B cell (primary cell): ENCODE measurements around the gene INSL4. TPM values are rescaled to one million over a fixed set of nuclear protein-coding genes. Genes with fewer than 3 reads are reported as not detected.

Source experiments
- ATAC-seq: fragments of 200-7000 bp; cut with Tn5 transposase; one replicate; pipeline ENCODE4 v1.10.0; 2021; ENCODE audit warnings: low read depth, mild to moderate bottlenecking, moderate number of reproducible peaks, moderate library complexity
- CTCF ChIA-PET: fragments of 350-600 bp; sonication (Branson Sonifier 250); formaldehyde crosslinking; loops from one replicate; lab custom pipeline; 2021; ENCODE audit warnings: antibody characterized with exemption, inconsistent platforms; lab: Charles Lee
- POLR2A ChIA-PET: fragments of 350-600 bp; sonication (Branson Sonifier 250); formaldehyde crosslinking; loops from one replicate; lab custom pipeline; 2021; ENCODE audit warnings: antibody characterized with exemption; lab: Charles Lee
- DNase-seq: peaks from one replicate; pipeline ENCODE4 v3.0.0; 2013
- H2AFZ ChIP-seq: 2 replicates; pipeline ENCODE4 v1.6.1; 2012; ENCODE audit warnings: mild to moderate bottlenecking, low read depth, low read length; ENCODE audit not compliant: insufficient read depth, poor library complexity, severe bottlenecking
- H3K27ac ChIP-seq, 2 donors: 1 replicate in 1 of 2; 2 replicates in 1 of 2; pipeline ENCODE4 v1.5.1; 2012 to 2013; ENCODE audit warnings: low read length in 2 of 2, mild to moderate bottlenecking in 2 of 2, moderate library complexity in 1 of 2
- H3K27me3 ChIP-seq, 4 experiments: fragments of 200-600 bp in 1 of 4; sonication (generic) in 1 of 4; replicated peaks in 1 of 4; 1 replicate in 2 of 4; 2 replicates in 2 of 4; pipeline versions ENCODE4 v1.6.1 to v1.7.0; 2013 to 2016; ENCODE audit warnings: low read length in 3 of 4, mild to moderate bottlenecking in 2 of 4, mixed read lengths in 1 of 4, moderate library complexity in 1 of 4; ENCODE audit not compliant: insufficient read depth in 4 of 4, control insufficient read depth in 3 of 4; ENCODE audit errors: control extremely low read depth in 1 of 4
- H3K36me3 ChIP-seq, 2 experiments: replicated peaks in 1 of 2; 1 replicate in 1 of 2; 2 replicates in 1 of 2; pipeline versions ENCODE4 v1.6.1 to v1.7.1; 2013; ENCODE audit warnings: low read length in 1 of 2; ENCODE audit not compliant: insufficient read depth in 2 of 2, control insufficient read depth in 1 of 2; ENCODE audit errors: control extremely low read depth in 1 of 2, extremely low read depth in 1 of 2
- H3K4me1 ChIP-seq, 2 donors: fragments of 200-600 bp in 1 of 2; sonication (generic) in 1 of 2; 1 replicate in 1 of 2; 2 replicates in 1 of 2; pipeline versions ENCODE4 v1.5.1 to v1.6.1; 2013 to 2017; ENCODE audit warnings: low read length in 2 of 2; ENCODE audit not compliant: control insufficient read depth in 2 of 2, insufficient read depth in 2 of 2
- H3K4me2 ChIP-seq: replicated peaks from 2 replicates; pipeline ENCODE3; 2012; ENCODE audit warnings: mild to moderate bottlenecking, low read depth, low read length; ENCODE audit not compliant: poor library complexity, severe bottlenecking
- H3K4me3 ChIP-seq, 5 experiments: fragments of 200-600 bp in 1 of 5; sonication (generic) in 1 of 5; 1 replicate in 3 of 5; 2 replicates in 2 of 5; pipeline versions ENCODE4 v1.5.1 to v1.7.0; 2011 to 2016; ENCODE audit warnings: low read length in 4 of 5, mild to moderate bottlenecking in 4 of 5, low read depth in 2 of 5, control low read depth in 1 of 5, moderate library complexity in 1 of 5; ENCODE audit not compliant: insufficient read depth in 1 of 5; ENCODE audit errors: control extremely low read depth in 1 of 5, extremely low read depth in 1 of 5
- H3K79me2 ChIP-seq: fragments of 200-600 bp; sonication (generic); one replicate; pipeline ENCODE4 v1.6.0; 2016; ENCODE audit warnings: low read length; ENCODE audit not compliant: control insufficient read depth, insufficient read depth
- H3K9ac ChIP-seq: fragments of 200-600 bp; sonication (generic); 2 replicates; pipeline ENCODE4 v1.6.1; 2017; ENCODE audit warnings: mild to moderate bottlenecking, low read length, moderate library complexity
- H3K9me3 ChIP-seq, 3 donors: one replicate each; pipeline versions ENCODE4 v1.6.1 to v1.7.1; 2013; ENCODE audit warnings: low read length in 2 of 3; ENCODE audit not compliant: control insufficient read depth in 2 of 3, insufficient read depth in 1 of 3; ENCODE audit errors: control extremely low read depth in 1 of 3
- H4K20me1 ChIP-seq: 2 replicates; pipeline ENCODE4 v1.6.0; 2012; ENCODE audit warnings: mild to moderate bottlenecking, low read length; ENCODE audit not compliant: insufficient read depth, control insufficient read depth, poor library complexity, severe bottlenecking
- H3K27ac Mint-ChIP-seq: one replicate; pipeline ENCODE4 v1.8.0; 2021; ENCODE audit warnings: mixed read lengths
- H3K27me3 Mint-ChIP-seq: one replicate; pipeline ENCODE4 v1.8.0; 2021; ENCODE audit warnings: mixed read lengths
- H3K4me1 Mint-ChIP-seq: one replicate; pipeline ENCODE4 v1.8.0; 2021; ENCODE audit warnings: mixed read lengths
- H3K4me3 Mint-ChIP-seq: one replicate; pipeline ENCODE4 v1.8.0; 2021; ENCODE audit warnings: mixed read lengths
- H3K9me3 Mint-ChIP-seq: one replicate; pipeline ENCODE4 v1.8.0; 2022; ENCODE audit warnings: mixed read lengths; ENCODE audit not compliant: insufficient read depth
- EZH2 ChIP-seq: IDR thresholded peaks from 2 replicates; pipeline ENCODE4 v1.6.1; 2012; ENCODE audit warnings: borderline replicate concordance, low read depth, mild to moderate bottlenecking, moderate library complexity, low read length; ENCODE audit not compliant: insufficient read depth, poor library complexity, severe bottlenecking
- WGBS: methylation state at CpG from one replicate; pipeline ENCODE4 v1.1.5; 2013; ENCODE audit warnings: missing lambda C conversion rate; ENCODE audit not compliant: insufficient coverage; 5-methylcytosine and 5-hydroxymethylcytosine counted together
- intact Hi-C: fragments of 100-400 bp; cut with micrococcal nuclease; formaldehyde crosslinking; loops from one replicate; pipeline ENCODE4 v1.10.0; 2022
- polyA plus RNA-seq: library from polyadenylated mRNA; depleted of rRNA; stranded (reverse); fragments of >200 nt; gene quantifications from 2 replicates; pipeline ENCODE4 v1.2.3, GENCODE V29; 2012
- total RNA-seq, 2 donors: library from RNA; stranded (reverse); fragments of 120-200 nt in 1 of 2; gene quantifications; 1 replicate in 1 of 2; 2 replicates in 1 of 2; pipeline versions ENCODE4 v1.2.3 to v1.2.4, GENCODE V29; 2013 to 2022
- TF ChIP-seq, protein P1 (sequence below): fragments of 200-600 bp; IDR thresholded peaks from one replicate; pipeline ENCODE4 v1.8.0; 2022; ENCODE audit warnings: antibody characterized with exemption, mild to moderate bottlenecking

INSL4 gene
- total and polyA plus RNA-seq, 2 donors (not counting 1 experiment from before 2014, with no cell fraction given): not detected

DNA sequence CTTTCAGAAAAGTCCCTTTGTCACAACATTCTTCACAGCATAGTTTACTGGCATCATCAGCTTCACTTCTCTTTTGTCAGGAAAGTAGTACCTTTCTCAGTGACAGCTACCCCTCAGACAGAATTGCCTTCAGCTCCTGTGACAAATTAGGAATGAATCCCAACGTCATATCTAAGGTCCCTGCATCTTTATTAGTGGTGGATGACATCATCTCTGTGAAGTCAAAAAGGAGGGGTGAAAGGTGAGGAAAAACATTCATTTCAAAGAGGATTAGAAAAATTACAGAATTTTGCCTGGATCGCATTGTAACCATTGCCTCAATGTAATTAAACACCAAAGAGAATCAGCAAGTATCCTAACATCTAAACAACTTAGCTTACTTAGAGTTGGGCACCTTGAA lies 37.9 kb upstream of the INSL4 start:
- no peak for DNase-seq
- H3K4me1 ChIP-seq: no peaks in the 10 kb centered on the region
- WGBS: no CpG with 5 or more reads among the region's 2 CpGs
- no peak overlapping the region for H2AFZ ChIP-seq
- H3K9me3 ChIP-seq: peaks cover 0 to 3% (median 0%) of the 10 kb centered on the region in 3 donors
- TF ChIP-seq EZH2: no peak
- TF ChIP-seq, protein P1, sequence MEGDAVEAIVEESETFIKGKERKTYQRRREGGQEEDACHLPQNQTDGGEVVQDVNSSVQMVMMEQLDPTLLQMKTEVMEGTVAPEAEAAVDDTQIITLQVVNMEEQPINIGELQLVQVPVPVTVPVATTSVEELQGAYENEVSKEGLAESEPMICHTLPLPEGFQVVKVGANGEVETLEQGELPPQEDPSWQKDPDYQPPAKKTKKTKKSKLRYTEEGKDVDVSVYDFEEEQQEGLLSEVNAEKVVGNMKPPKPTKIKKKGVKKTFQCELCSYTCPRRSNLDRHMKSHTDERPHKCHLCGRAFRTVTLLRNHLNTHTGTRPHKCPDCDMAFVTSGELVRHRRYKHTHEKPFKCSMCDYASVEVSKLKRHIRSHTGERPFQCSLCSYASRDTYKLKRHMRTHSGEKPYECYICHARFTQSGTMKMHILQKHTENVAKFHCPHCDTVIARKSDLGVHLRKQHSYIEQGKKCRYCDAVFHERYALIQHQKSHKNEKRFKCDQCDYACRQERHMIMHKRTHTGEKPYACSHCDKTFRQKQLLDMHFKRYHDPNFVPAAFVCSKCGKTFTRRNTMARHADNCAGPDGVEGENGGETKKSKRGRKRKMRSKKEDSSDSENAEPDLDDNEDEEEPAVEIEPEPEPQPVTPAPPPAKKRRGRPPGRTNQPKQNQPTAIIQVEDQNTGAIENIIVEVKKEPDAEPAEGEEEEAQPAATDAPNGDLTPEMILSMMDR: no peak
- H3K4me1 Mint-ChIP-seq: no peaks in the 10 kb centered on the region
- H3K4me3 Mint-ChIP-seq: no peak overlapping the region
- no peaks in the 10 kb centered on the region for H3K79me2 ChIP-seq
- H3K27me3 Mint-ChIP-seq: peaks cover 16% of the 10 kb centered on the region
- H3K27ac ChIP-seq: no peak overlapping the region
- ChIA-PET CTCF (interaction anchor here (0.8 kb wide), 1 partner anchor 15 kb away, joined by 3 read pairs; no protein-coding TSS in a partner anchor), POLR2A (no interaction called here)
- peaks cover 0 to 3% (median 0%) of the 10 kb centered on the region in 4 experiments for H3K27me3 ChIP-seq
- H3K27ac Mint-ChIP-seq: no peak overlapping the region
- H3K9ac ChIP-seq: no peak overlapping the region
- H4K20me1 ChIP-seq: no peaks in the 10 kb centered on the region
- H3K36me3 ChIP-seq: no peaks in the 10 kb centered on the region
- no peaks in the 10 kb centered on the region for H3K9me3 Mint-ChIP-seq
- intact Hi-C loops: no loop called here
- no peak overlapping the region for H3K4me2 ChIP-seq
- ATAC-seq: no peak
- H3K4me3 ChIP-seq: no peak overlapping the region

DNA sequence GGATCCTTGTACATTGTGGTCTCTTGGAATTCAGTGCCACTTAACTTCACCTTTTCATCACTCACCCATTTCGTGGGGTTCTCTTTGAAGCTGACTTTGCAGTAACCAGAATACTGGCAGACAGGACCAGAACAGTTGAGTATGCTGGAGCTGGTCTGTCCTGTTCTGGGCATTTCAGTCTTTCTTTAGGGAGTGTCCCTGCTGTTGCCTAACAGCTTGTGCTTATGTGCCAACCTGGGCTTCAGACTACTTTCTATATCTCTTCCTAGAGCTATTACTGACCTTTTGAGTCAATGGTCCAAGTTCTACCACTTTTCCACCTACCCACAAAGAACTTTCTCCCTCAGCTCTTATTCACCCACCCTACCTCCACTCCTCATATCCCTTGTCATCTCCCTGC lies 35.8 kb upstream of the INSL4 start:
- TF ChIP-seq, protein P1: no peak
- no peak for TF ChIP-seq EZH2
- peaks cover 0 to 3% (median 0%) of the 10 kb centered on the region in 3 donors for H3K9me3 ChIP-seq
- no peak overlapping the region for H3K9ac ChIP-seq
- H3K4me2 ChIP-seq: no peak overlapping the region
- Mint-ChIP-seq H3K4me3 (no peak overlapping the region), H3K27ac (no peak overlapping the region), H3K9me3 (no peaks in the 10 kb centered on the region), H3K4me1 (no peaks in the 10 kb centered on the region), H3K27me3 (peaks cover 23% of the 10 kb centered on the region)
- H2AFZ ChIP-seq: no peak overlapping the region
- H3K27ac ChIP-seq: no peak overlapping the region
- H4K20me1 ChIP-seq: no peaks in the 10 kb centered on the region
- ChIA-PET POLR2A (no interaction called here), CTCF (interaction anchor here (0.6 to 2.5 kb wide), 2 partner anchors 9 to 436 kb away, joined by 3 to 14 read pairs; partner anchors contain the start of gene INSL6)
- intact Hi-C loops: no loop called here
- peaks cover 0 to 4% (median 0%) of the 10 kb centered on the region in 4 experiments for H3K27me3 ChIP-seq
- H3K79me2 ChIP-seq: no peaks in the 10 kb centered on the region
- H3K4me1 ChIP-seq: no peaks in the 10 kb centered on the region
- no peak for ATAC-seq
- H3K36me3 ChIP-seq: no peaks in the 10 kb centered on the region
- no peak overlapping the region for H3K4me3 ChIP-seq
- no peak for DNase-seq
- WGBS: 80% methylated on average over 1 of the region's 1 CpG
